Calu3 (cell line): ENCODE measurements around the gene OTOA. TPM values are rescaled to one million over a fixed set of nuclear protein-coding genes. Genes with fewer than 3 reads are reported as not detected.
"Not testable (repeated sequence)": the region's sequence is repeated elsewhere in the genome, so short reads cannot be mapped to it uniquely, and the experiment has no call there.

ENCODE experiments used
- BruUV-seq: library from RNA; stranded (reverse); fragments of 400-500 nt; replicated peaks from 2 replicates; lab custom pipeline; 2021; lab: Mats Ljungman, UMichigan
- CTCF ChIA-PET: fragments of 300-600 bp; sonication (Branson Sonifier 250); formaldehyde crosslinking; loops from one replicate; lab custom pipeline; 2022; ENCODE audit warnings: antibody characterized with exemption; lab: Charles Lee
- DNase-seq: peaks from one replicate; pipeline ENCODE4 v3.0.0; 2022
- H3K27ac Mint-ChIP-seq: one replicate; pipeline ENCODE4 v1.8.0; 2022; ENCODE audit warnings: mixed read lengths; ENCODE audit not compliant: unreplicated experiment
- H3K27me3 Mint-ChIP-seq: one replicate; pipeline ENCODE4 v1.8.0; 2022; ENCODE audit warnings: mixed read lengths; ENCODE audit not compliant: unreplicated experiment
- H3K36me3 Mint-ChIP-seq: one replicate; pipeline ENCODE4 v1.8.0; 2022; ENCODE audit warnings: mild to moderate bottlenecking, moderate library complexity, mixed read lengths; ENCODE audit not compliant: insufficient read depth, unreplicated experiment
- H3K4me1 Mint-ChIP-seq: one replicate; pipeline ENCODE4 v1.8.0; 2022; ENCODE audit warnings: mild to moderate bottlenecking, low read depth, mixed read lengths; ENCODE audit not compliant: unreplicated experiment
- H3K4me3 Mint-ChIP-seq: one replicate; pipeline ENCODE4 v1.8.0; 2022; ENCODE audit warnings: mild to moderate bottlenecking, low read depth, moderate library complexity, mixed read lengths; ENCODE audit not compliant: unreplicated experiment
- H3K9me3 Mint-ChIP-seq: one replicate; pipeline ENCODE4 v1.8.0; 2022; ENCODE audit warnings: low read depth, mixed read lengths; ENCODE audit not compliant: unreplicated experiment
- CTCF ChIP-seq: fragments of 200-600 bp; IDR thresholded peaks from one replicate; pipeline ENCODE4 v1.8.0; 2022; ENCODE audit warnings: antibody characterized with exemption; ENCODE audit not compliant: unreplicated experiment
- intact Hi-C: fragments of 100-400 bp; cut with micrococcal nuclease; formaldehyde crosslinking; loops from one replicate; pipeline ENCODE4 v1.10.0; 2022; ENCODE audit not compliant: unreplicated experiment
- total RNA-seq: library from RNA; stranded (reverse); gene quantifications from 2 replicates; pipeline ENCODE4 v1.2.3, GENCODE V29; 2022

Gene OTOA
- total RNA-seq, 1 experiment from 2014 or later = 0.40 TPM

GRCh38 chr16:21631951-21632575 is 31.7 kb upstream of the OTOA start:
- BruUV-seq, H3K9me3 Mint-ChIP-seq, DNase-seq, CTCF ChIA-PET, H3K4me3 Mint-ChIP-seq, H3K27me3 Mint-ChIP-seq, intact Hi-C loops, H3K27ac Mint-ChIP-seq: not testable (repeated sequence)
- peaks cover 36% of the 10 kb centered on the region for H3K36me3 Mint-ChIP-seq
- peaks cover 58% of the 10 kb centered on the region for H3K4me1 Mint-ChIP-seq

- Mint-ChIP-seq H3K27me3 (no peaks in the 10 kb centered on the region), H3K36me3 (peaks cover 25% of the 10 kb centered on the region), H3K27ac (no peak overlapping the region), H3K4me3 (no peak overlapping the region), H3K4me1 (peaks cover 66% of the 10 kb centered on the region), H3K9me3 (no peaks in the 10 kb centered on the region)
- no TSS peak for BruUV-seq
- DNase-seq = peak; percentile 17
- no peak for TF ChIP-seq CTCF
- CTCF ChIA-PET = no interaction called here
- intact Hi-C loops = no loop called here
Observed at GRCh38 chr16:21634216-21634615, 29.6 kb upstream of the OTOA start.

- intact Hi-C loops, H3K27me3 Mint-ChIP-seq, H3K9me3 Mint-ChIP-seq, H3K4me3 Mint-ChIP-seq, BruUV-seq, H3K27ac Mint-ChIP-seq, DNase-seq: not testable (repeated sequence)
- Mint-ChIP-seq H3K36me3 (peaks cover 14% of the 10 kb centered on the region), H3K4me1 (peaks cover 62% of the 10 kb centered on the region)
- CTCF ChIA-PET = interaction anchor here (0.8 kb wide), 1 partner anchor 9 kb away, joined by 3 read pairs; no protein-coding TSS in a partner anchor
Observed at GRCh38 chr16:21635694-21636093, 28.1 kb upstream of the OTOA start.

GRCh38 chr16:21637032-21637968 is 26.5 kb upstream of the OTOA start:
- peaks cover 14% of the 10 kb centered on the region for H3K36me3 Mint-ChIP-seq
- no peak for DNase-seq
- H3K4me3 Mint-ChIP-seq = no peak overlapping the region
- no peaks in the 10 kb centered on the region for H3K27me3 Mint-ChIP-seq
- H3K27ac Mint-ChIP-seq = no peak overlapping the region
- peaks cover 46% of the 10 kb centered on the region for H3K4me1 Mint-ChIP-seq
- intact Hi-C loops = no loop called here
- H3K9me3 Mint-ChIP-seq = no peaks in the 10 kb centered on the region
- no TSS peak for BruUV-seq
- no peak for TF ChIP-seq CTCF
- CTCF ChIA-PET = interaction anchor here (0.9 to 1.4 kb wide), 2 partner anchors 10 to 43 kb away, joined by 3 read pairs; no protein-coding TSS in a partner anchor

GRCh38 chr16:21638573-21638975 is 25.2 kb upstream of the OTOA start:
- Mint-ChIP-seq H3K4me1 (peaks cover 33% of the 10 kb centered on the region), H3K9me3 (no peaks in the 10 kb centered on the region), H3K27ac (peak overlapping the region; percentile 1), H3K36me3 (peaks cover 14% of the 10 kb centered on the region), H3K27me3 (no peaks in the 10 kb centered on the region), H3K4me3 (no peak overlapping the region)
- peak; percentile 37 for DNase-seq
- CTCF ChIA-PET = interaction anchor here (0.7 to 1.0 kb wide), 5 partner anchors 12 to 76 kb away, joined by 3 read pairs; no protein-coding TSS in a partner anchor
- TF ChIP-seq CTCF = no peak
- intact Hi-C loops = loop anchor here (1.0 kb wide), 1 partner anchor 12 kb away; no protein-coding TSS in a partner anchor
- no TSS peak for BruUV-seq
